Measurements from ENCODE around the gene TNPO2. TPM values are rescaled to one million over a fixed set of nuclear protein-coding genes. Genes with fewer than 3 reads are reported as not detected.

Gene TNPO2
- total and polyA plus RNA-seq, 2 of the 13 experiments (the other 11 are each of a cell fraction or from before 2014, with no cell fraction given): 31.7 to 61.0 TPM

GRCh38 chr19:12701596-12702282 lies 22.0 kb downstream of the TNPO2 start (continued):
- no peak for TF ChIP-seq ZBTB10 (CRISPR knock-in tag; IDR thresholded peaks at IDR 0.05; ENCODE audit: borderline replicate concordance)
- TF ChIP-seq ZNF382 (CRISPR knock-in tag; IDR thresholded peaks at IDR 0.05; ENCODE audit: borderline replicate concordance): no peak

GRCh38 chr19:12698138-12698537 lies 25.6 kb downstream of the TNPO2 start:
- FAIRE-seq: no peak
- 0 out of 4 replicates have a peak, but pooled peaks of 1 of the 2 experiments have one; percentile 17 for TF ChIP-seq POLR2A (IDR thresholded peaks at IDR 0.05; ENCODE audit: insufficient read depth in 1 of 2, low read depth in 2 of 2, low read length in 2 of 2)
- TF ChIP-seq CTCF (CRISPR knock-in tag; IDR thresholded peaks at IDR 0.05): no peak
- no peak overlapping the region for H3K27ac ChIP-seq (ENCODE audit: extremely low read length, insufficient read depth, low read length)
- ATAC-seq: no peak
- H3K79me2 ChIP-seq (ENCODE audit: insufficient read depth, low read length): peaks cover 4% of the 10 kb centered on the region
- H3K4me3 ChIP-seq (replicated peaks in 1 of 3; ENCODE audit: insufficient read depth in 1 of 3, low read depth in 2 of 3, low read length in 3 of 3): no peak overlapping the region
- in situ Hi-C loops (cut with HindIII; ENCODE audit: extremely low pct_ligation_motif_present, low pct_unique_long_range_greater_than_20kb) (no loop called here), intact Hi-C loops (cut with micrococcal nuclease; ENCODE audit: unreplicated experiment) (no loop called here)
- no peaks in the 10 kb centered on the region; a peak in 1 of 5 replicates for H3K27me3 ChIP-seq (ENCODE audit: control insufficient read depth in 1 of 2, insufficient read depth in 2 of 2, low read length in 2 of 2)
- H3K4me2 ChIP-seq (ENCODE audit: low read depth, low read length): no peak overlapping the region
- H2AFZ ChIP-seq (ENCODE audit: low read length): no peak overlapping the region
- no peaks in the 10 kb centered on the region for H3K9me3 ChIP-seq (ENCODE audit: low read length)
- peaks cover 16% of the 10 kb centered on the region for H3K4me1 ChIP-seq (ENCODE audit: insufficient read depth, low read length)
- no TSS peak for BruUV-seq (replicated peaks)
- no peaks in the 10 kb centered on the region for H4K20me1 ChIP-seq (ENCODE audit: insufficient read depth, low read length)
- WGBS (ENCODE audit: low lambda C conversion rate): 98% methylated on average over 6 of the region's 6 CpGs
- DNase-seq (ENCODE audit: low spot score): no peak
- peaks cover 18 to 26% of the 10 kb centered on the region in 2 experiments; a peak in 4 of 5 replicates for H3K36me3 ChIP-seq (replicated peaks in 1 of 2; ENCODE audit: control insufficient read depth in 1 of 2, insufficient read depth in 2 of 2, low read length in 2 of 2)
- ChIA-PET CTCF (ENCODE audit: low intra/inter-chr PET ratio, low total read pairs) (interaction anchor here (0.6 kb wide), 1 partner anchor 59 kb away, joined by 3 read pairs; no protein-coding TSS in a partner anchor), POLR2A (no interaction called here)
- H3K9ac ChIP-seq (ENCODE audit: insufficient read depth, low read depth, low read length): no peak overlapping the region
